Osteocyte (in vitro differentiated cells): Measurements from ENCODE around the gene EMP3. TPM values are rescaled to one million over a fixed set of nuclear protein-coding genes. Genes with fewer than 3 reads are reported as not detected.
"Not testable (repeated sequence)": the region's sequence is repeated elsewhere in the genome, so short reads cannot be mapped to it uniquely, and the experiment has no call there.

Experiments used
- DNase-seq: peaks from one replicate; pipeline ENCODE4 v3.0.0; 2021; ENCODE audit warnings: mixed read lengths; ENCODE audit not compliant: unreplicated experiment; ENCODE audit errors: extremely low spot score
- H3K27ac Mint-ChIP-seq: one replicate; pipeline ENCODE4 v1.8.0; 2021; ENCODE audit warnings: mild to moderate bottlenecking, mixed read lengths; ENCODE audit not compliant: unreplicated experiment
- H3K27me3 Mint-ChIP-seq: one replicate; pipeline ENCODE4 v1.8.0; 2021; ENCODE audit warnings: mixed read lengths; ENCODE audit not compliant: unreplicated experiment
- H3K36me3 Mint-ChIP-seq: one replicate; pipeline ENCODE4 v1.8.0; 2021; ENCODE audit warnings: mixed read lengths; ENCODE audit not compliant: unreplicated experiment
- H3K4me1 Mint-ChIP-seq: one replicate; pipeline ENCODE4 v1.8.0; 2021; ENCODE audit warnings: mixed read lengths; ENCODE audit not compliant: unreplicated experiment
- H3K4me3 Mint-ChIP-seq: one replicate; pipeline ENCODE4 v1.8.0; 2021; ENCODE audit warnings: mild to moderate bottlenecking, moderate library complexity, mixed read lengths; ENCODE audit not compliant: unreplicated experiment
- H3K9me3 Mint-ChIP-seq: one replicate; pipeline ENCODE4 v1.8.0; 2021; ENCODE audit warnings: mixed read lengths; ENCODE audit not compliant: unreplicated experiment
- total RNA-seq: library from RNA; stranded (reverse); gene quantifications from 2 replicates; pipeline ENCODE4 v1.2.1, GENCODE V29; 2021
- TF ChIP-seq, protein P1 (sequence below): fragments of 200-600 bp; sonication (generic); IDR thresholded peaks from 2 replicates; pipeline ENCODE4 v1.5.0; 2021; ENCODE audit warnings: antibody characterized with exemption, mild to moderate bottlenecking, moderate library complexity

EMP3 gene
- total RNA-seq, 1 donor from 2014 or later = 201 TPM

- H3K4me3 Mint-ChIP-seq = no peak overlapping the region
- H3K9me3 Mint-ChIP-seq = no peaks in the 10 kb centered on the region
- no peak overlapping the region for H3K27ac Mint-ChIP-seq
- TF ChIP-seq, protein P1, sequence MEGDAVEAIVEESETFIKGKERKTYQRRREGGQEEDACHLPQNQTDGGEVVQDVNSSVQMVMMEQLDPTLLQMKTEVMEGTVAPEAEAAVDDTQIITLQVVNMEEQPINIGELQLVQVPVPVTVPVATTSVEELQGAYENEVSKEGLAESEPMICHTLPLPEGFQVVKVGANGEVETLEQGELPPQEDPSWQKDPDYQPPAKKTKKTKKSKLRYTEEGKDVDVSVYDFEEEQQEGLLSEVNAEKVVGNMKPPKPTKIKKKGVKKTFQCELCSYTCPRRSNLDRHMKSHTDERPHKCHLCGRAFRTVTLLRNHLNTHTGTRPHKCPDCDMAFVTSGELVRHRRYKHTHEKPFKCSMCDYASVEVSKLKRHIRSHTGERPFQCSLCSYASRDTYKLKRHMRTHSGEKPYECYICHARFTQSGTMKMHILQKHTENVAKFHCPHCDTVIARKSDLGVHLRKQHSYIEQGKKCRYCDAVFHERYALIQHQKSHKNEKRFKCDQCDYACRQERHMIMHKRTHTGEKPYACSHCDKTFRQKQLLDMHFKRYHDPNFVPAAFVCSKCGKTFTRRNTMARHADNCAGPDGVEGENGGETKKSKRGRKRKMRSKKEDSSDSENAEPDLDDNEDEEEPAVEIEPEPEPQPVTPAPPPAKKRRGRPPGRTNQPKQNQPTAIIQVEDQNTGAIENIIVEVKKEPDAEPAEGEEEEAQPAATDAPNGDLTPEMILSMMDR = no peak
- H3K4me1 Mint-ChIP-seq = peaks cover 9% of the 10 kb centered on the region
- DNase-seq = no peak
- no peaks in the 10 kb centered on the region for H3K36me3 Mint-ChIP-seq
- no peaks in the 10 kb centered on the region for H3K27me3 Mint-ChIP-seq
Measured at GRCh38 chr19:48315712-48316111, 9.6 kb upstream of the EMP3 start.

DNA sequence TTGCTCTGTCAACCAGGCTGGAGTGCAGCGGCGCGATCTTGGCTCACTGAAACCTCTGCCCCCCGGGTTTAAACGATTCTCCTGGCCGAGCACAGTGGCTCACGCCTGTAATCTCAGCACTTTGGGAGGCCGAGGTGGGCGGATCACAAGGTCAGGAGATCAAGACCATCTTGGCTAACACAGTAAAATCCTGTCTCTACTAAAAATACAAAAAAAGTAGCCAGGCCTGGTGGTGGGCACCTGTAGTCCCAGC is 7.7 kb upstream of the EMP3 start:
- H3K4me3 Mint-ChIP-seq = not testable (repeated sequence)

DNA sequence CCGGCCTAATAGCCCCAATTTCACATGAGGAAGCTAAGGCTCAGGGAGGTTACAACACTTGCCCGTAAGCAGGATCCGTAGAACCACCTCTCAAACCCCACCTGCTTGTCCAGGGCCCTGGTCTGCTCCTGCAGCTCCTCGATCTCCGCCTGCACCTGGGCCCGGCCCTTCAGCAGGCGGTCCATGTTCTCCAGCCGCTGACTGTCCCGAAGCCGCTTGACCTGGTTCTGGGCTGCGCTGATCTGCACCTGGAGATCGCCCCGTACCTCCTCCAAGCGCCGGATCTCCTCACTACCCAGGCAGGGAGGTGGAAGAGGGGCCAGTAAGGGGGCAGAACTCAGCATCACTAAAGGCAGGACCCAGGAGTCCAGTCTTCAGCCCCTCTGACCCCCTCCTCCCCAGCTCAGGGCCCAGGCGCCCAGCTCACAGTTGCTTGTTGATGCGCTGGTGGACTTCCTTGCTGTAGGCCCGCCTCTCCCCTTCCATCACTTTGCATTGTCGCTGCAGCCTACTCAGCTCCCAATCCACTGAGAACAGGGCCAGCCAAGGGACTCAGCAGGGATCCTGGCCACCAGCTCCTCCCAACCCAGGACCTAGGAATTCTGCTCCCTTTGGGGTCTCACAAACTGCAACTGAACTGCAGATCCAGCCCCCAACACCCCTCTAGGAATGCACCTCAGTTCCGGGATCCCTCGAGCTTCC is 6.9 kb upstream of the EMP3 start:
- Mint-ChIP-seq H3K9me3 (no peaks in the 10 kb centered on the region), H3K27ac (no peak overlapping the region), H3K4me1 (peaks cover 31% of the 10 kb centered on the region), H3K36me3 (no peaks in the 10 kb centered on the region), H3K4me3 (no peak overlapping the region), H3K27me3 (no peaks in the 10 kb centered on the region)
- TF ChIP-seq, protein P1 = no peak
- no peak for DNase-seq

More for the DNA sequence above, 7.7 kb upstream of the EMP3 start:
- H3K9me3 Mint-ChIP-seq, H3K27me3 Mint-ChIP-seq, H3K36me3 Mint-ChIP-seq, DNase-seq, H3K27ac Mint-ChIP-seq: not testable (repeated sequence)
- peaks cover 24% of the 10 kb centered on the region for H3K4me1 Mint-ChIP-seq

DNA sequence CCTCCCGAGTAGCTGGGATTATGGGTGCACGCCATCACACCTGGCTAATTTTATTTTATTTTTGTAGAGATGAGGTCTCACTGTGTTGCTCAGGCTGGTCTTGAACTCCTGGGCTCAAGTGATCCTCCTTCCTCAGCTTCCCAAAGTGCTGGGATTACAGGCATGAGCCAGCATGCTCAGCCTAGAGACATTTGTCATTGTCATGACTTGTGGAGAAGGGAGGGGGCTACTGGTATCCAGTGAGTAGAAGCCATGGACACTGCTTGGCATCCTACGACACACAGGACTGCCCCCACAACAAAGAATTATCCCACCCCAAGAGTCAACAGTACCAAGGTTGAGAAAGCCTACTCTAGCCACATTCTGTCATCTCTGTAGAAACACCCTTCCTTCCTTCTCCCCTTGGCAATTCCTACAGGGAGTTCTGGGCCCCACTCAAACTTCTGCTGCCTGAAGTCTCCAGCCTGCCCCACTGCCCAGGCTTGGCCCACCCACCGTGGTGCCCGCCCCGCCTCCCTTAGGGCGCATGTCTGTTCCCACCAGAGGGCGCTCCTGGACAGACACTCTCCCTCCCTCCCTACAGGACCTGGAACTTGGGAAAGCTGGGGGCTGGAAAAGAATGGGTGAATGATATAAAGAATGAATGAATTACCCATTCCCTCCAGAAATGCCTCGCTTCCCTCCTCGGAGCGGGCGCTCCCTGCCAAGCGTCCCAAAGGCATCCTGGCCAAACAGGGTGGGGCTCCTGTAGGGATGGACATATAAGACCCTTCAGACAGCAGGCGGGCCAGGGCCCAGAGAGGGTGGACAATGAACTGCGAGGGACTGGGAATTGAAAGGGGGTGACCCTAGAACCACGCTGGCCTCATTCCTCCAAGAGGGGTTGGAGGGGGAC is 5.5 kb upstream of the EMP3 start:
- no peaks in the 10 kb centered on the region for H3K9me3 Mint-ChIP-seq
- peaks cover 41% of the 10 kb centered on the region for H3K4me1 Mint-ChIP-seq
- peak; percentile 95 for DNase-seq
- peak overlapping the region; percentile 14 for H3K27ac Mint-ChIP-seq
- TF ChIP-seq, protein P1 = peak; percentile 88
- H3K27me3 Mint-ChIP-seq = no peaks in the 10 kb centered on the region
- H3K36me3 Mint-ChIP-seq = no peaks in the 10 kb centered on the region
- no peak overlapping the region for H3K4me3 Mint-ChIP-seq

- no peaks in the 10 kb centered on the region for H3K27me3 Mint-ChIP-seq
- H3K36me3 Mint-ChIP-seq = no peaks in the 10 kb centered on the region
- peak overlapping the region; percentile 87 for H3K4me3 Mint-ChIP-seq
- H3K4me1 Mint-ChIP-seq = peaks cover 55% of the 10 kb centered on the region
- peak overlapping the region; percentile 99 for H3K27ac Mint-ChIP-seq
- no peaks in the 10 kb centered on the region for H3K9me3 Mint-ChIP-seq
- peak; percentile 96 for DNase-seq
- TF ChIP-seq, protein P1 = no peak
Measured at GRCh38 chr19:48321372-48321621, 4.1 kb upstream of the EMP3 start.
